Upper lobe of left lung (tissue), 4 donors: Measurements from ENCODE around the gene PPP3R1.

ENCODE experiments used
- EP300 ChIP-seq, 4 donors: sonication (generic); formaldehyde crosslinking; IDR thresholded peaks; one replicate each; pipeline ENCODE4 v1.5.1; 2017; ENCODE audit warnings: antibody characterized with exemption in 4 of 4, control low read depth in 2 of 4
- POLR2A ChIP-seq, 4 donors: fragments of 450-650 bp; IDR thresholded peaks; one replicate each; pipeline ENCODE4 v1.5.1; 2016 to 2017; ENCODE audit warnings: antibody characterized with exemption in 4 of 4, mild to moderate bottlenecking in 2 of 4
- POLR2AphosphoS5 ChIP-seq, 2 donors: sonication (generic); formaldehyde crosslinking; IDR thresholded peaks; one replicate each; pipeline ENCODE4 v1.5.1; 2017; ENCODE audit warnings: antibody characterized with exemption in 2 of 2
- TF ChIP-seq, protein P1 (sequence below), 6 experiments: fragments of 450-650 bp in 4 of 6; fragments of 200-600 bp in 2 of 6; sonication (generic) in 2 of 6; IDR thresholded peaks; one replicate each; pipeline ENCODE4 v1.5.1; 2016 to 2019; ENCODE audit warnings: antibody characterized with exemption in 6 of 6

- TF ChIP-seq, protein P1, sequence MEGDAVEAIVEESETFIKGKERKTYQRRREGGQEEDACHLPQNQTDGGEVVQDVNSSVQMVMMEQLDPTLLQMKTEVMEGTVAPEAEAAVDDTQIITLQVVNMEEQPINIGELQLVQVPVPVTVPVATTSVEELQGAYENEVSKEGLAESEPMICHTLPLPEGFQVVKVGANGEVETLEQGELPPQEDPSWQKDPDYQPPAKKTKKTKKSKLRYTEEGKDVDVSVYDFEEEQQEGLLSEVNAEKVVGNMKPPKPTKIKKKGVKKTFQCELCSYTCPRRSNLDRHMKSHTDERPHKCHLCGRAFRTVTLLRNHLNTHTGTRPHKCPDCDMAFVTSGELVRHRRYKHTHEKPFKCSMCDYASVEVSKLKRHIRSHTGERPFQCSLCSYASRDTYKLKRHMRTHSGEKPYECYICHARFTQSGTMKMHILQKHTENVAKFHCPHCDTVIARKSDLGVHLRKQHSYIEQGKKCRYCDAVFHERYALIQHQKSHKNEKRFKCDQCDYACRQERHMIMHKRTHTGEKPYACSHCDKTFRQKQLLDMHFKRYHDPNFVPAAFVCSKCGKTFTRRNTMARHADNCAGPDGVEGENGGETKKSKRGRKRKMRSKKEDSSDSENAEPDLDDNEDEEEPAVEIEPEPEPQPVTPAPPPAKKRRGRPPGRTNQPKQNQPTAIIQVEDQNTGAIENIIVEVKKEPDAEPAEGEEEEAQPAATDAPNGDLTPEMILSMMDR (IDR thresholded peaks at IDR 0.05) = no peak
- no peak for TF ChIP-seq POLR2A (IDR thresholded peaks at IDR 0.05)
- TF ChIP-seq POLR2AphosphoS5 (IDR thresholded peaks at IDR 0.05) = no peak
- TF ChIP-seq EP300 (IDR thresholded peaks at IDR 0.05) = no peak
Observed at GRCh38 chr2:68218343-68218901, 33.9 kb downstream of the PPP3R1 start.
